ENCODE results near the gene VSTM4. TPM values are rescaled to one million over a fixed set of nuclear protein-coding genes. Genes with fewer than 3 reads are reported as not detected.
A peak's percentile ranks its signal among the peaks of the same experiment; 100 is the strongest.

VSTM4 gene
- total RNA-seq, 2 donors from 2014 or later, result 1.2 to 3.1 TPM

- Histone ChIP-seq H3K27ac (no peak overlapping the region), H3K4me1 (no peaks in the 10 kb centered on the region), H3K9me3 (no peaks in the 10 kb centered on the region), H3K4me3 (no peak overlapping the region), H3K9ac (ENCODE audit: low read depth in 2 of 2, low read length in 2 of 2) (peak overlapping the region in 1 of 2 donors; percentile 20), H3K27me3 (peaks cover 4% of the 10 kb centered on the region), H3K36me3 (no peaks in the 10 kb centered on the region)
- intact Hi-C loops (cut with DNase I), result no loop called here
- no peak for DNase-seq
- TF ChIP-seq CTCF (IDR thresholded peaks at IDR 0.05), result no peak
These were observed 4.0 kb downstream of the VSTM4 start for GRCh38 chr10:49111320-49111698.

DNA sequence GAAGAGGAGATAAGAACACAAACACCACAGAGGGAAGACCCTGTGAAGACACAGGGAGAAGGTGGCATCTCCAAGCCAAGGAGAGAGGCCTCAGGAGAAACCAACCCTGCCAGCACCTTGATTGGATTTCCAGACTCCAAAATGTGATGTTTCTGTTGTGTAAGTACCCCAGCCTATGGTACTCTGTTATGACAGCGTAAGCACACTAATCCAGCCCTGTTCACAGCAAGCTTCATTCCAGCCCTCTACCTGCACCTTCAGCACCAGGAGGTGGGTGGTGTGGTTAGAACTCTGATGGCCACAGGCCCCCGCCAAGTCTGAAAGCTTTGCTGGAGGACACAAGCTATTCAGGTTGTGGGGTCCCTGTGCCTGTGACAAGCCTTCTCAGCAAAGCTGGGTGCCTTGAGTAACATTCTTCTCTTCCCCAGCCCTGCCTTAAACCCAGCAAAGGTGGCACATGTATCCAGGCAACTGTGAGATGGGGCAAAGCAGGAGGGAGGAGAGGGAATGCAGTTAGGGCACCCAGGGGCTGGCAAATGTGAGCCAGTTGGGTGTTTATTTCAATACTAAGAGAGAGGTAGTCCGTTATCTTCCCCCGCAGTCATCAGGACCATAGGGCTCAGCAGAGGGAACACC lies 4.5 kb downstream of the VSTM4 start:
- Histone ChIP-seq H3K9me3 (no peaks in the 10 kb centered on the region), H3K4me1 (no peaks in the 10 kb centered on the region), H3K9ac (ENCODE audit: low read depth in 2 of 2, low read length in 2 of 2) (no peak overlapping the region), H3K36me3 (no peaks in the 10 kb centered on the region), H3K27me3 (peaks cover 4% of the 10 kb centered on the region), H3K4me3 (no peak overlapping the region), H3K27ac (no peak overlapping the region)
- no peak for TF ChIP-seq CTCF (IDR thresholded peaks at IDR 0.05)
- intact Hi-C loops (cut with DNase I), result no loop called here
- DNase-seq, result no peak

GRCh38 chr10:49109669-49110340 lies 5.5 kb downstream of the VSTM4 start:
- intact Hi-C loops (cut with DNase I), result no loop called here
- no peak overlapping the region for H3K9ac ChIP-seq (ENCODE audit: low read depth in 2 of 2, low read length in 2 of 2)

GRCh38 chr10:49108656-49109055 lies 6.7 kb downstream of the VSTM4 start:
- Histone ChIP-seq H3K27me3 (no peaks in the 10 kb centered on the region), H3K4me1 (no peaks in the 10 kb centered on the region), H3K9ac (ENCODE audit: low read depth in 2 of 2, low read length in 2 of 2) (no peak overlapping the region), H3K36me3 (no peaks in the 10 kb centered on the region), H3K9me3 (no peaks in the 10 kb centered on the region), H3K4me3 (no peak overlapping the region), H3K27ac (no peak overlapping the region)
- no peak for DNase-seq
- intact Hi-C loops (cut with DNase I), result no loop called here
- no peak for TF ChIP-seq CTCF (IDR thresholded peaks at IDR 0.05)

More at GRCh38 chr10:49109669-49110340, 5.5 kb downstream of the VSTM4 start:
- DNase-seq, result peak; percentile 49
- H3K36me3 ChIP-seq, result no peaks in the 10 kb centered on the region
- no peak for TF ChIP-seq CTCF (IDR thresholded peaks at IDR 0.05)
- H3K4me1 ChIP-seq, result no peaks in the 10 kb centered on the region
- no peak overlapping the region for H3K4me3 ChIP-seq
- H3K27me3 ChIP-seq, result peaks cover 2% of the 10 kb centered on the region
- H3K27ac ChIP-seq, result no peak overlapping the region
- H3K9me3 ChIP-seq, result no peaks in the 10 kb centered on the region

DNA sequence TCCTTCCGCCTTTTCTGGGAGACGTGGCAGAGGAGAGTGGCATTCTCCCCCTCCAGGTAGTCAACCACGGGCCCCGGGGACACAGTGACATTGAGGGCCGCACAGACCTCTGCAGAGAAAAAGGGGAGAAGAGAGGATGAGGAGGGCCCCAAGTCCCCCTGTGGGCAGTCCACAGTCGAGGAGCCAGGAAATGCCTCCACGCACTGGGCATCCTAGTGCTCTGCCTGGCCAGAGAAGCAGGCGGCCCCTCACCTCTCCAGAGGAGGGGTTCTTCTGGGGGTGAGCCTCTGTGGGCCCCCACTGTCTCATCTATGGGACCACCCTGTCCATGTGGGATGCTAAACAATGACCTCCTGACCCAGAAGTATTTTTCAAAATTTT lies 7.4 kb downstream of the VSTM4 start:
- DNase-seq, result no peak
- no peaks in the 10 kb centered on the region for H3K4me1 ChIP-seq
- H3K27me3 ChIP-seq, result no peaks in the 10 kb centered on the region
- H3K9ac ChIP-seq (ENCODE audit: low read depth in 2 of 2, low read length in 2 of 2), result no peak overlapping the region
- H3K9me3 ChIP-seq, result no peaks in the 10 kb centered on the region
- no peak overlapping the region for H3K4me3 ChIP-seq
- no peak overlapping the region for H3K27ac ChIP-seq
- intact Hi-C loops (cut with DNase I), result no loop called here
- TF ChIP-seq CTCF (IDR thresholded peaks at IDR 0.05), result no peak
- H3K36me3 ChIP-seq, result no peaks in the 10 kb centered on the region
